ENCODE results near the gene RETREG3.
"Not testable (repeated sequence)": the region's sequence is repeated elsewhere in the genome, so short reads cannot be mapped to it uniquely, and the experiment has no call there.

GRCh38 chr17:42555961-42556617, 53.1 kb downstream of the RETREG3 start:
- not testable (repeated sequence) for TF ChIP-seq EZH2 (optimal IDR thresholded peaks at IDR 0.05; ENCODE audit: low read depth, low read length); EZH2phosphoT487 (IDR thresholded peaks at IDR 0.05; ENCODE audit: low read length)
- TF ChIP-seq, protein P1, sequence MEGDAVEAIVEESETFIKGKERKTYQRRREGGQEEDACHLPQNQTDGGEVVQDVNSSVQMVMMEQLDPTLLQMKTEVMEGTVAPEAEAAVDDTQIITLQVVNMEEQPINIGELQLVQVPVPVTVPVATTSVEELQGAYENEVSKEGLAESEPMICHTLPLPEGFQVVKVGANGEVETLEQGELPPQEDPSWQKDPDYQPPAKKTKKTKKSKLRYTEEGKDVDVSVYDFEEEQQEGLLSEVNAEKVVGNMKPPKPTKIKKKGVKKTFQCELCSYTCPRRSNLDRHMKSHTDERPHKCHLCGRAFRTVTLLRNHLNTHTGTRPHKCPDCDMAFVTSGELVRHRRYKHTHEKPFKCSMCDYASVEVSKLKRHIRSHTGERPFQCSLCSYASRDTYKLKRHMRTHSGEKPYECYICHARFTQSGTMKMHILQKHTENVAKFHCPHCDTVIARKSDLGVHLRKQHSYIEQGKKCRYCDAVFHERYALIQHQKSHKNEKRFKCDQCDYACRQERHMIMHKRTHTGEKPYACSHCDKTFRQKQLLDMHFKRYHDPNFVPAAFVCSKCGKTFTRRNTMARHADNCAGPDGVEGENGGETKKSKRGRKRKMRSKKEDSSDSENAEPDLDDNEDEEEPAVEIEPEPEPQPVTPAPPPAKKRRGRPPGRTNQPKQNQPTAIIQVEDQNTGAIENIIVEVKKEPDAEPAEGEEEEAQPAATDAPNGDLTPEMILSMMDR (IDR thresholded peaks at IDR 0.05; ENCODE audit: low read length) = not testable (repeated sequence)

All from MM.1S (cell line).